Embryonic facial prominence (tissue), 1 donor: ENCODE measurements around the gene PPP2R5C.
"Not testable (repeated sequence)": the region's sequence is repeated elsewhere in the genome, so short reads cannot be mapped to it uniquely, and the experiment has no call there.

Experiments used
- DNase-seq: peaks from one replicate; pipeline ENCODE4 v3.0.0-alpha.2; 2016; ENCODE audit errors: extremely low spot score

PPP2R5C gene

DNA sequence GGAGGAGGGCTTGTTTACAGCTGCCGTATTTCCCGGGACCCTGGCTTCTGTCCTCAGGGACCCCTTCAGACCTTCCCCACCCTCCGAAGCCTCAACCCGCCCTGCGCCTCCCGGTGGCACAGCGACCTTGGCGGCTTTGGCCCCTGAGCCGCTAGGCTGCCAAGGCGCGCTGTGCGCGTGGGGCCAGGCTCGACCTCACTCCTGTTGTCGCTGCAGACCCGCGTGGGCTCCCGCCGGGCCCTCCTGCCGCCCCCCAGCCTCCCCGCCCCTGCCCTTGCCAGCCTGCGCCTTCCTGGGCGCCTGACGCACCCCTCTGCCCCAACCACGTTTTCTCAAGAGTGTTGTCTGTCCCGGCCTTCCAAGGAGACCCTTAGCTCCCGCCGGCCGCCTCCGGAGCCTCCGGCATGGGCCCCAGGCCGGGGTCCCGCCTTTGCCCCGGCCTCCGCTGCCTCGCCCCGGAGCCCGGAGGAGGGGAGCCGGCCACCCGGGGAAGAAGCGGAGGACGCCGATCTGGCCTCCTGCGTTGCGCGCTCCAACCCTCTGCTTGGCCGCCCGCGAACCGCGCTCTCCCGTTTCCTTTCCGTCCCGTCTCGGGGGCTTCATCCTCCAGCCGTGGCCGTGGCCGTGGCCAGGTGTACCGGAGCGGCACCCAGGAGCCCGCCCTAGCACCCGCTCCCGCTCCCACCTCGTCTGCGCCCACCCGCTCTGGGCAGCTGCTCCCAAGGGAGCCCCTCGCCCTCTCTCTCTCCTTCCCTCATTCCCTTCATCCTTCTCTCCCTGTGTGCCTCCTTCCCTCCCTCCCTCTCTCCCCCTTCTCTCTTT is 19.9 kb downstream of the PPP2R5C start:
- no peak for DNase-seq

DNA sequence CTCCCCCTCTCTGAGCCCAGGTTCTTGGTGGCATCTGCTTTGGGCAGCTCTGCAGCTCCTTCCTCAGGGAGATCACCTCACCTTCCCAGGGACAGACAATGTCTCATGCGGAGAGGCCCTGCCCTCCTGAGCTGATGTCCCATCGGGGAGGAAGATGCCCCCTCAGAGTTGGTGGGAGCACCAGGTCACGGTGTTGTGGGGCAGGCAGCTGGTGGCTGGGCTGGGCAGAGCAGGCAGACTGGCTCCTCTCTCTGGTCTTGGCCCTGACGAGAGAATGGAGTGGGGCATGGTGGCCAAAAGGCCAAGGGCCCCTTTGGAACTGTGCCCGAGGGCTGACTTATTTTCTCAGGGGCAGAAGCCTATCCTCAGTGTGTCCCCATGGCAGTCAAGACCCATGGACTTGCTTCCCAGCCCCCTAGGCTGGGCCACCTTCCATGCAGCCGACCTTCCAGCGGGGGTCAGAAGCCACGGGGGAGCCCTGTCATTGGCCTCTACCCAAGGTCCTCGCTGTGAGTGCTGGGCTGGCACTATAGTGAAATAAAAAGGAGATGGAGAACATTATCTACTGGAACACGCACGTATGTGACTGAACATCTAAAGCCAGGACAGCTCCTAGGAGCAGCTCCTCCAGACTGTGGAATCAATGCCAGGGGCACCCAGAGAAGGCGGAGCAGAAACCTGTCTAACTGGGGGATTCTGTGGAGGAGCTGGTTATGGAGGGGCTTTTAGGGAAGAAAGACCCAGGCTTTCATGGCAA is 21.9 kb downstream of the PPP2R5C start:
- no peak for DNase-seq

DNA sequence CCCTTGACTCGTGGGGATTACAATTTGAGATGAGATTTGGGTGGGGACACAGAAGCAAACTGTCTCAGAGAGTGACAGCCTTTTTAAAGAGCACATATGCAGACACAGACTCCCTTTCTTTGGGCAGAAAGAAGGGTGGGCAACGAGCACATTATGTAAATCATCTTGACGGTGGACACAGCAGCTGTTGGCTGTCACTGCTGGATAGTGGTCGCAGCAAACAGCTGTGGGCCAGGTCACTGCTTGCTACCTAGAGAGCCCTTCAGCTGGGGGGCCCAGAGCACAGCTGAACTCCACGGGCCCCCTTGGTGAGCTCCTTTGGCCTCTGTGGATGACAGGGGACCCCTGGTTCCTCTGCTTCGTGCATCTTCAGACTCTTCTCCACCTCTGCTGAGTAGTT is 23.1 kb downstream of the PPP2R5C start:
- no peak for DNase-seq

DNA sequence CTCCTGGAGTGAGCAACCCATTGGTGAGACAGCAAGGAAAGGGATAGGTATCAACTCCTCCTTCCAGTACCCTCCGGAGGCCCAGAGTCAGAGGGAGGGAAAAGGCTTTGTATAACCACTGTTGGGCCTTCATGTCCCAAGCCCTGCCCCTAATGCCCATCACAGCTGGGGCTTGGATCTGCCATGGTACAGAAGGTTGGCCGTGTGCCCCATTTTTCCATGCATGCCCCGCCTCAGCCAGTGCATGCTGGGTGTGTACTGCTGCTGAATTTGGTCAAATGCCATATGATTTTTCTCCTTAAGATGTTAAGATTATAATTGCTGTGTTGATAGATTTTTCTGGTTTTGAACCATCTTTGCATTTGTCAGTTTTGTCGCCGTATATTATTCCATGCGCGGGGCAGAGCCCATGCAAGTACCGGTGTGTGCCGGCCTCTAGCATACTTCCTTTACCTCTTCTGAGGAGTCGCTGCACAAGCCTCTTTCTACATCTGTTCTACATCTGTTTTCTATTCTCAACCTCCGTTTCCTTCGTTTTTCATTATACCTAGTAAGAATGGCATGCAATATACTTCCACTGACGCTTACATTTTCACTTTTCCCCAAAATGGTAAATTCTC is 26.6 kb downstream of the PPP2R5C start:
- DNase-seq, result no peak

DNA sequence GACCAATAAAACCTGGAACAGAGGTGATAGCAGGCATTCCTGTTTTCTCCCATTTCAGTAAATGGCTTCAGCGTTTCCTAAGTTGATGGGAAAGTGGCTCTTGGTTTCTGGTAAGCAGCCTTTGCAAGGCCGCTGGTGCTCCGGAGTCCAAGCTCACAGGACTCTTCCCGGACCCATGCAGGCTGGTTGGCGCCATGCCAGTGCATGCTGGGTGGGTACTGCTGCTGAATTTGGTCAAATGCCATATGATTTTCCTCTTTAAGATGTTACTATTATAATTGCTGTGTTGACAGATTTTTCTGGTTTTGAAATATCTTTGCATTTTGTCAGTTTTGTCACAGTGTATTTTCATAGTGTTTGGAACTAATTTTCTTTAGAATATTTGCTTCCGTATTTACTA is 27.7 kb downstream of the PPP2R5C start:
- no peak for DNase-seq

DNA sequence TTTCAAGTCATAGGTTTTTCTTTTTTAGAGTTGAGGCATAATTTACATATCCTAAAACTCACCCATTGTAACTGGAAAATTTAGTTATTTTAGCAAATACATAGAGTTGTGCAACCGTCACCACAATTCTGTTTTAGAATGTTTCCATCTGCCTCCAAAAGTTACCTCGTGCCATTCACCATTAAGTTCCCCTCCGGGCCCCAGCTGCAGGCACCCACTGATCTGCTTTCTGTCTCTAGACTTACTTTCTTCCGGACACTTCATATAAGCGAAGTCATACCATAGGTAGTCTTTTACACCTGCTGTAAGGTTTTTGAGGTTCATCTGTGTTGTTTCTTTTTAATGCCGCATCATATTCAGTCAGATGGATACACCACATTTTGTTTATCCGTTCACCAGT is 28.7 kb downstream of the PPP2R5C start:
- no peak for DNase-seq

DNA sequence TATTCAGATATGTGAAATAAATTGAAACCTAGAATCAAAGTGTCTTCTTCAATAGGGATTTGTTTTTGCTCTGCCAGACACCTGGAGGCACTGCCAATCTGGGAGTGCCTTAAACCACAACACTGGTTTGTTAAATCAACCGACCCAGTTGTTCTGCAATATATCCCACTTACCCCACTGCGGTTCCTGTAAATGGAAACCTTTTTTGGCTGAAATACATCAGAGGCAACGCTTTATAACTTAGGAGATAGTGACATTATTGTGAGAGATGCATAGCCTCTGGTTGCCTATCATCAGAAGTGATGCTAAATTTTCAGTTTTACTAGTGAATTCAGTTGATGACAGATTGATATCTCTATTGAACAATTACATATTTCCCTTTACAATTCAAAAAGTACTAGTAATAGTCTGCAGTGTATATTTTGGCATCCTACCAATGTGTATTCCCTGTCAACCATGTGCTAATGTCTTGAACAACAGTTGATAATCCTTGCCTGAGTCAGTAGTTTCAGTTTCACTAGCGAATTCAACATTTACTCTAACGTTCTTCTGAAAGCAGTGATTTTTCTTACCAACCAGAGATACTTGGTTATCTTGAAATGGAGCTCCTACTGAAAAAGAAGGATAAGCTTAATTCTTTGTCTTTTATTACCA is 30.5 kb downstream of the PPP2R5C start:
- DNase-seq, result no peak

DNA sequence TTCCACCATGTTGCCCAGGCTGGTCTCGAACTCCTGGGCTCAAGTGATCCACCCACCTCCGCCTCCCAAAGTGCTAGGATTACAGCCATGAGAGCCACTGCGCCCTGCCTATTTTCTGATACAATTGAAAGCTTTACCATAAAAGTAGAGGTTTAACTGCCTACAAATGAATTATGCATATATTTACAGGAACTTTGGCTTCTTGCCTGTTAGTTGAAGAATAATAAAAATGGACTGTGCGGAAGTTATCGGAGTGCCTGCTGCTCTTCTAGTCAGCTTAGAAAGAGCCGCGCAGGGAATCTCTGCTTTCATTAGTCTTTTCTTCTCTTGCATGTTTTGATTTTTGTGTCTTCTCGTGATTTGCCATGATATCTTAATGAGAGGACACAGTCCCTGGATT is 34.5 kb downstream of the PPP2R5C start:
- no peak for DNase-seq

DNA sequence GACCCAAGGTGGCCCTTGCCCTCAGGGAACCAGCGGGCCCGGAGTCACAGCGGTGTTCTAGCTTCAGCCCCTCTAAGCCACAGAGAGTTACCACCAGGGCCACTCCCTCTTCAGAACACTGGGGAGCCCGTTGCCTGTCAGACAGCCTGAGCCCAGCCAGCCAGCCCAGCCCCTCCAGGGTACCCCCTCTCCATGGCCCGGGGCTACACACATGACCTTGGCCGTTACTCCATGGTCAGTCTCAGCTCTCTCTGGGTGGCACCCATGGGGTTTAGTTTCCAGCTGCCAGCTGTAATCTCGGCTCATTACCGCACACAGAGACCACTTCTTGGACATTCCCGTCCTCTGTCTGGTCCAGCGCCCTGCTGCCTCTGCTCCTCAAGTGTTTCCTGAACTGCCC is 35.0 kb downstream of the PPP2R5C start:
- DNase-seq, result no peak

DNA sequence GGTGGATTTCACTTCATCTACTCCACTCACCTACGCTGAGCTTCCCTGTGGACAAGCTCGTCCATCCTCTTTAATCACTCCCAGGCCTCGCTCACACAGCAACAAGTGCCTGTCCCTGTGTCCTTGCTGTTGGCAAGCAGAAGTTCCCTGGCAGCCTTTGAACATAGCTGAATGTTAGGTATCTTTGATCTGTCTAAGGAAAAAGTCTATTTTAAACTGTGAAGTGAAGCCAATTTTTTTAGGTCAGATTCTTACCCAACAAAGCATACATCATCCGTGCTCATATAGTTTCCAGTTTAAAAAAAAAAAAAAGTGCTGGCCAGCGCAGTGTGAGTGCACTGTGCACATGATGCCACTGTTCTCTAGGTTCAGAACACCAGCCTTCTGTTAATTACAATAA is 36.3 kb downstream of the PPP2R5C start:
- DNase-seq, result no peak

DNA sequence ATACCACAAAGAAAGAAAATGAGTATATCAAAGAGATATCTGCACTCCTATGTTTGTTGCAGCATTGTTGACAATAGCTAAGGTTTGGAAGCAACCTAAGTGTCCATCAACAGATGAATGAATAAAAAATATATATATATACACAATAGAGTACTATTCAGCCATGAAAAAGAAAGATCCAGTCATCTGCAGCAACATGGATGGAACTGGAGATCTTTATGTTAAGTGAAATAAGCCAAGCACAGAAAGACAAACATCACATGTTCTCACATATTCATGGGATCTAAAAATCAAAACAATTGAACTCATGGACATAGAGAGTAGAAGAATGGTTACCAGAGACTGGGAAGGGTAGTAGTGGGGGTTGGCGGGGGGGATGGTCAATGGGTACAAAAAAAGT is 42.9 kb downstream of the PPP2R5C start:
- DNase-seq, result not testable (repeated sequence)

DNA sequence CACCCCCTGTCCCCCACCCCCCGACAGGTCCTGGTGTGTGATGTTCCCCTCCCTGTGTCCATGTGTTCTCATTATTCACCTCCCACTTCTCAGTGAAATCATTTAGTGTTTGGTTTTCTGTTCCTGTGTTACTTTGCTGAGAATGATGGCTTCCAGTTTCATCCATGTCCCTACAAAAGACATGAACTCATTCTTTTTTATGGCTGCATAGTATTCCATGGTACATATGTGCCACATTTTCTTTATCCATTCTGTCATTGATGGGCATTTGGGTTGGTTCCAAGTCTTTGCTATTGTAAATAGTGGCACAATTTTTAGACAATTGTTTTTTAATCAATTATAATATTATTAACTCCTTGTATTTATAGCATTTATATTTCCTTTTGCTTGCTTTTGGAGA is 44.7 kb downstream of the PPP2R5C start:
- DNase-seq, result not testable (repeated sequence)

DNA sequence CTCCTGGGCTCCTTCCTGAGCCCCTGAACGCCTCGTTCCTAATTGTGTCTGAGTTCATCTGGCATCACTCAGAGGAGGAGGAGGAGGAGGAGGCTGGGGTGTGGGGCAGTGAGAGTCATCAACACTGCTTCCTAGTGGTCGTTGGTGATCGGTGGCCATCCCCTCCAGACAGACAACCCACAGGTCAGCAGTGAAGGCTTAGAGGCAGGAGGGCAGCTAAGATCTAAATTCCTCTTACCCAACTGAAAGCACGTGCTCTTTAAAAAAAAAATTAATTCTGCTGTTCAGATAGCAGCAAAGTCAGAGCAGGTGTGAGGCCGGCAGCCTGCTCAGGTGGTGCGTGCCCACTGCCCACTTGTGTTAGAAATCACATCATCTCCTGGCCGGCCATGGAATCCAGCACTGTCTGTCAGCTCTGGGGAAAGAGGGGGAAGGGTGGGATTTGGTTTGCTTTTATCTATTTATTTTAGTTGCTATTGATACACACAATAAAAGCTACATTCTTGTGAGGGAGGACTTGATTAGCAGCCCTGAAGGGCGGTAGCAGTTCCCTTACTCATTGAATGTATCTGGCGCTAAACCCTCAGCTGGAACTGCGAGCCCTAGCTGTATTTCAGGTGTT is 46.6 kb downstream of the PPP2R5C start:
- DNase-seq, result no peak

DNA sequence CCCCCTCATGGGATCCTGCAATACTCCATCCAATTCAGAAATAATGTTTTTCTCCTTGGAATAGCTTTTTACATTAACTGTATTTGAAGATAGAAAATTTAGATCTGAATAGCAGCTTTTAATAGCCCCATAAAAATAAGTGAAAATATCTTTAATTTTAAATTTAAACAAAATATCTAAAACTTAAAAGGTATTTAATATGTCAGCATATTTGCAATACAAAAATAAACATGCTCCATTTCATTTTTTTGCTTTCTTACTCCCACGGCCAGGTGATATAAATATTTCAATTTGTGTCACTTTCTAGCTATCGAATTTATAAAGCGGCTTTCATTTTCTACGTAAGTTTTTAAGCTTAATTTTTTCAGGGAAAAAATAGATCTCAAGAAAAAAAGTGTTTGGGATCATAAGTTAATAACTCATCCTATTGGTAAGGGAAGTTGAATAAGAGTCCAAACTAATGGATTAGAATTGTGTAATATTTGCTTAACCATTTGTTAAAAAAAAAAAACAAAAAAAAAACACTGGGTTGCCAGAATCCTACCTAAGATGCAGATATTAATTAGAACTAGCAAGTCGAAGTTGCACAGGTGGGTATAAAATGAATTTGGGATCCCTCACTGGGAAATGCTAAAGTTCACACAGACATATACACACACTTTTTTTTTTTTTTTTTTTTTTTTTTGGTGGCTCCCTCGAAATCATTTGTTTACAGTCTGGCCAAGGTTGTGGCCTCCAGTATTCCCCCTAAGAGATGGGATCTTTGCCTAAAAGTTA is 47.6 kb downstream of the PPP2R5C start:
- no peak for DNase-seq

DNA sequence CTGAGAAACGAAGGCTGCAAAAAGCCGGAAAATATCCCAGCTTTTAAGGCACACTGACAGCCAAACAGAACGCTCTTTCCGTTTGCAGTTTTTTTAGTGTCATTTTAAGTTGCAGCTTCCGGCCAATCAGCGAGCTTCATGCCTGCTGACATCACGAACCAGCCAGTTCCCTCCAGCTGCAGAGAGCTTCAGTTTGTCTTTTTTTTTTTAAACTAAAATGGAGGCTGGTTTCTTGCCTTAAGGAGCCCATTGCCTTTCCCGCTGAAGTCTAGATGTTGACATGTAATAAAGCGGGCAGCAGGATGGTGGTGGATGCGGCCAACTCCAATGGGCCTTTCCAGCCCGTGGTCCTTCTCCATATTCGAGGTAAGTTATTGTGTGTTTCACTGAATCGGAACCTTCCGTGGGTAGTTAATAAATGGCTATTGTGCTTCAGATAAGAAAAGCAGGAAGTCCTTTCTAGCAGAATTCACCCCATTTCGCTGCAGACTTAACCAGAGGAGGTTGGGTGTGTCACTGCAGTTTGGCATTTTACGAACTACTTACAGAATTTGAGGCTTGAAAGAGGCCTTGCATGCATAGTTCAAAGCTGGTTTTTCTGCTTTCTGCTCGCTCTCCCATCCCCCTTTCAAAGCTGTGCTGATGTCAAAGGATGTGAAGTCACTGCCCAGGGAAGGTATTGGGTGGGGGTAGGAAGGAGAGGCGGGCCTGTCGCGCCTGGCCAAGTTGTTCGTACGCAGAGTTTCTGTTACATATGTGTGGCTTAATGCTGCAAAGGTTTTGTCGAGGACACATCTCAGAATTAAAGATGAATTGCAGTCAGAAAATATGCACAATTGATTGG is 48.4 kb downstream of the PPP2R5C start:
- peak; percentile 96 for DNase-seq

DNA sequence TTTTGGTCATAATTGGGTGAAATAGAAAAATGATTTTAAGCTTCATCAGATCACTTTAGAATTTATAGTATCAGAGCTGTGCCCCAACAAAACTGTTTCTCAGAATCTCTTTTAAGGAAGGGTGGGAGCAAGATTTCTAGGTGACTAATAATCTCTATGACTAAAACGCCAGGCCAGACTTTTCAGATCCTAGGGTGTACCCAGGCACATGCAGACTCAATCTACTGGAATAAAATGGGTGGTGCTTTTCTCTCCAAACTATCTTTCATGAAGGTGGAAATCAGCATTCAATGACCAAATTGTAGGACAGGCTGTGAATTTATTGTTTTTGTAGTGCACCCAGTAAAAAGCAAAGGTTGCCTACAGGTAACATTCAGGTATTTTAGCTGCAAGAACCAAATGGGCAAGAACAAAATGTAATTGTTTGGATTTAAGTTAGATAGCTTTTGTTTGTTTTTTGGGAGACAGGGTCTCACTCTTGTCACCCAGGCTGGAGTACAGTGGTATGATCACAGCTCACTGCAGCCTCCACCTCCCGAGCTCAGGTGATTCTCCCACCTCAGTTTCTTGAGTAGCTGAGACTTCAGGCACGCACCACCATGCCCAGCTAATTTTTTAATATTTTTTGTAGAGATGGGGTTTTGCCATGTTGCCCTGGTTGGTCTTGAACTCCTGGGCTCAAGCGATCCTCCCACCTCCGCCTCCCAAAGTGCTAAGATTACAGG is 49.5 kb downstream of the PPP2R5C start:
- DNase-seq, result no peak

DNA sequence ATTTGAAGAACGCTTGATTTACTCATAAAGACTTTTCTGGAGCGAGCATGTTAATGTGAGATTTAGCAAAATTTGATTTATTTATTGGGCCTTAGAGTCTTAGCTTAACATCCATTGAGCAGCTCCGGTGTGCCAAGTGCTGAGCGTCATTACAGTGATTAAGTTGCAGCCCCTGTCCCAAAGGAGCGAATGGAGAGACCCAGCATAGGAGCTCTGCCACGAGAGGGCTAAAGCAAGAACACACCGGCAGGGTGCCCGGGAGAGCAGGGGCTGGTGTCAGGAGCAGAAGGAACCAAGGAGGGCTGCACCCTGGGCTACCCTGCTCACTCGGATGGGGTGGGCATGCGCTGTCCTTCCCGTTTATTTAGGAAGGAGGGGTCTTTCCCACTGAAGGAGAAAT is 50.6 kb downstream of the PPP2R5C start:
- no peak for DNase-seq

DNA sequence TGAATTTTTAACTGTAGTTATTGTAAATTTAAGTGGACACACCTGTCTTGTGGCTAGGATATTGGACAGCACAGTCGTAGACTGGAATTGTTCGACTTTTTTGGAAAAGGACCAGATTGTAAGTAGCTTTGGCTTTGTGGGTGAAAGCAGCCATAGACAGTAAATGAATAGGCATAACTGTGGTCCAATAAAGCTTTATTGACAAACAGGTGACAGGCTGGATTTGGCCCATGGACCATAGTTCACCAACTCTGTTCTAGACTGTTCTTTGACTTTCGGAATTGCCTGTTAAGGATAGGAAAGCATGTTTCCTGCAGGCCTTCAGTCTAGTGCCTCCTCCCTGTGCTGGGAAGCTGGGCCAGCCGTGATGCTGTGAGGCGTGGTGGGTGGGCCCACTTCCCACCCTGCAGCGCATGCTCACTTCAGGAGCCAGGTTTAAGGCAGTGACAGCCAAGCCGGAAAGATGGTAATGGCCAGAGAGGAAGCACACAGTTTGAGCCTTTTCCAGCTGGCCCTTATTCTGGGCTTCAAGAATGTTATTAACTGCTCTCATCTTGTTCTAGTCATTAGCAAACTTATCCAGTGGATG is 51.8 kb downstream of the PPP2R5C start:
- no peak for DNase-seq

DNA sequence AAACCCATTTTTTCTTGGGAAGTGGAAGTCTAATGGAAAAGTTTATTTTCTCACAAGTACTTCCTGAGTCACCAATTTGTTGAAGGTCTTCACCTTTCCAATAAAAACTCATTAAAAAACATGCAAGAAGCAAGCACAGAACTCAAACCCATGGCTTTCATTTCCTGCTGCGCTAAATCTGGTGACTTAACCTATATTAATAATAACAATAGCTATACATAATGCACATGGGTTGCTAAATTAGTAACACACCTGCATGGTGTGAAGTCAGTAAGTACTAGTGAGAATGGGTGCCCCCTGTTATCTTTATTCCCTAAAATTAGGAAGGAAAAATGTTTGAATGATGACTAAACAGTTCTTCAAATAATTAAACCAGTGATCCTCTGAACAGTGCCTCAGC is 52.3 kb downstream of the PPP2R5C start:
- DNase-seq, result no peak
